ENCODE results near the gene CDH20. TPM values are rescaled to one million over a fixed set of nuclear protein-coding genes. Genes with fewer than 3 reads are reported as not detected.

CDH20 gene
- total RNA-seq, 1 experiment from 2014 or later = not detected

GRCh38 chr18:61362511-61362910 is 29.3 kb downstream of the CDH20 start:
- no peaks in the 10 kb centered on the region for H3K36me3 ChIP-seq (ENCODE audit: control insufficient read depth in 1 of 2, insufficient read depth in 2 of 2, low read length in 2 of 2)
- no peak overlapping the region for H3K4me2 ChIP-seq (ENCODE audit: low read length)
- no peak overlapping the region for H2AFZ ChIP-seq (ENCODE audit: low read depth, low read length, poor library complexity, severe bottlenecking)
- no peaks in the 10 kb centered on the region for H3K4me1 ChIP-seq (ENCODE audit: control insufficient read depth in 1 of 2, insufficient read depth in 2 of 2, low read length in 2 of 2)
- no TSS peak for BruUV-seq (replicated peaks)
- CTCF ChIA-PET = no interaction called here
- H3K4me3 ChIP-seq (replicated peaks in 1 of 2; ENCODE audit: low read depth in 1 of 2, low read length in 2 of 2) = no peak overlapping the region
- no peaks in the 10 kb centered on the region for H3K9me2 ChIP-seq (ENCODE audit: insufficient read depth)
- TF ChIP-seq ZFX (IDR thresholded peaks at IDR 0.05) = no peak
- no peak for TF ChIP-seq FOSL1 (IDR thresholded peaks at IDR 0.05; ENCODE audit: low read depth)
- TF ChIP-seq POLR2A (IDR thresholded peaks at IDR 0.05; ENCODE audit: borderline replicate concordance, extremely low read depth, insufficient read depth, insufficient read length) = no peak
- TF ChIP-seq SRF (IDR thresholded peaks at IDR 0.05; ENCODE audit: low read depth) = no peak
- no peak for TF ChIP-seq RAD21 (IDR thresholded peaks at IDR 0.05; ENCODE audit: low read depth)
- no peak for TF ChIP-seq SIN3A (IDR thresholded peaks at IDR 0.05; ENCODE audit: low read depth)
- TF ChIP-seq EZH2 (IDR thresholded peaks at IDR 0.05) = no peak
- TF ChIP-seq YY1 (IDR thresholded peaks at IDR 0.05; ENCODE audit: extremely low read depth, insufficient replicate concordance, low read depth, low read length) = no peak
- no peak for TF ChIP-seq EGR1 (IDR thresholded peaks at IDR 0.05; ENCODE audit: low read depth)
- no peak for TF ChIP-seq POLR2AphosphoS5 (IDR thresholded peaks at IDR 0.05; ENCODE audit: low read depth, low read length)
- TF ChIP-seq CTCF (IDR thresholded peaks at IDR 0.05 in 2 of 3, conservative IDR thresholded peaks at IDR 0.05 in 1 of 3; ENCODE audit: borderline replicate concordance in 1 of 3, insufficient read depth in 1 of 3, low read depth in 2 of 3, low read length in 2 of 3) = no peak
- TF ChIP-seq CEBPB (IDR thresholded peaks at IDR 0.05; ENCODE audit: low read depth) = no peak
- no peak for TF ChIP-seq SP1 (IDR thresholded peaks at IDR 0.05; ENCODE audit: low read depth)
- no peak for TF ChIP-seq MAX (IDR thresholded peaks at IDR 0.05)
- TF ChIP-seq ELF1 (IDR thresholded peaks at IDR 0.05; ENCODE audit: borderline replicate concordance, low read depth) = no peak
- TF ChIP-seq ZNF274 (IDR thresholded peaks at IDR 0.05; ENCODE audit: low read depth, low read length) = no peak
- TF ChIP-seq TCF7L2 (IDR thresholded peaks at IDR 0.05; ENCODE audit: borderline replicate concordance, extremely low read depth, insufficient read depth, insufficient read length) = no peak
- RAD21 ChIA-PET (ENCODE audit: low non-redundant PET in 1 of 2, low total read pairs in 2 of 2, uncharacterized antibody in 2 of 2, unreplicated experiment in 2 of 2) = no interaction called here
- H3K27me3 ChIP-seq (ENCODE audit: insufficient read depth, low read length) = peaks cover 7% of the 10 kb centered on the region; the same call in 1 of the 2 replicates
- H4K20me1 ChIP-seq (ENCODE audit: insufficient read depth) = no peaks in the 10 kb centered on the region
- H3K27ac ChIP-seq (ENCODE audit: low read depth, low read length) = no peak overlapping the region
- POLR2A ChIA-PET = no interaction called here
- DNase-seq (ENCODE audit: low read depth, low spot score) (no peak), ATAC-seq (no peak)
- no peaks in the 10 kb centered on the region for H3K9me3 ChIP-seq (ENCODE audit: control insufficient read depth in 1 of 2, insufficient read depth in 1 of 2, low read depth in 1 of 2, low read length in 2 of 2)
- intact Hi-C loops (cut with micrococcal nuclease) = no loop called here
- no peak overlapping the region for H3K9ac ChIP-seq (ENCODE audit: low read length)
- H3K79me2 ChIP-seq (ENCODE audit: insufficient read depth, low read length) = no peaks in the 10 kb centered on the region
